Thyroid gland (tissue), 4 donors: Measurements from ENCODE around the gene MMP20. TPM values are rescaled to one million over a fixed set of nuclear protein-coding genes. Genes with fewer than 3 reads are reported as not detected.

ENCODE experiments used
- DNase-seq, 2 donors: peaks; one replicate each; pipeline ENCODE4 v3.0.0-alpha.2; 2019
- H3K27ac ChIP-seq, 3 donors: fragments of 200-600 bp; sonication (generic); 1 replicate in 2 of 3; 2 replicates in 1 of 3; pipeline ENCODE4 v1.5.1; 2016 to 2019; ENCODE audit warnings: mild to moderate bottlenecking in 1 of 3, moderate library complexity in 1 of 3
- H3K27me3 ChIP-seq: fragments of 200-600 bp; sonication (generic); one replicate; pipeline ENCODE4 v1.5.1; 2019
- H3K36me3 ChIP-seq, 2 donors: fragments of 200-600 bp; sonication (generic); one replicate each; pipeline ENCODE4 v1.5.1; 2016 to 2019
- H3K4me1 ChIP-seq, 2 donors: fragments of 200-600 bp; sonication (generic); one replicate each; pipeline ENCODE4 v1.5.1; 2017 to 2019
- H3K4me3 ChIP-seq, 3 donors: fragments of 200-600 bp; sonication (generic); replicated peaks in 1 of 3; 1 replicate in 2 of 3; 2 replicates in 1 of 3; pipeline ENCODE4 v1.5.1; 2016; ENCODE audit warnings: mild to moderate bottlenecking in 1 of 3
- H3K9me3 ChIP-seq: fragments of 200-600 bp; sonication (generic); one replicate; pipeline ENCODE4 v1.5.1; 2017
- CTCF ChIP-seq, 6 experiments: fragments of 200-600 bp in 3 of 6; fragments of 450-650 bp in 3 of 6; sonication (generic) in 3 of 6; IDR thresholded peaks; one replicate each; pipeline ENCODE4 v1.5.1; 2016 to 2019; ENCODE audit warnings: antibody characterized with exemption in 6 of 6, mild to moderate bottlenecking in 2 of 6, inconsistent platforms in 1 of 6, moderate library complexity in 1 of 6
- POLR2A ChIP-seq, 2 donors: fragments of 450-650 bp; IDR thresholded peaks; one replicate each; pipeline ENCODE4 v1.6.1; 2017; ENCODE audit warnings: antibody characterized with exemption in 2 of 2, mild to moderate bottlenecking in 2 of 2, moderate library complexity in 1 of 2
- WGBS, 2 donors: methylation state at CpG; one replicate each; pipeline ENCODE4 v1.1.5; 2017; 5-methylcytosine and 5-hydroxymethylcytosine counted together
- intact Hi-C: fragments of 100-400 bp; cut with DNase I; formaldehyde crosslinking; loops from one replicate; pipeline ENCODE4 v1.15.1; 2023
- total RNA-seq, 4 donors: library from RNA; depleted of rRNA; stranded (reverse); fragments of >200 nt; gene quantifications; one replicate each; pipeline ENCODE4 v1.2.3, GENCODE V29; 2016

The MMP20 gene
- total RNA-seq, 4 donors from 2014 or later = not detected

DNA sequence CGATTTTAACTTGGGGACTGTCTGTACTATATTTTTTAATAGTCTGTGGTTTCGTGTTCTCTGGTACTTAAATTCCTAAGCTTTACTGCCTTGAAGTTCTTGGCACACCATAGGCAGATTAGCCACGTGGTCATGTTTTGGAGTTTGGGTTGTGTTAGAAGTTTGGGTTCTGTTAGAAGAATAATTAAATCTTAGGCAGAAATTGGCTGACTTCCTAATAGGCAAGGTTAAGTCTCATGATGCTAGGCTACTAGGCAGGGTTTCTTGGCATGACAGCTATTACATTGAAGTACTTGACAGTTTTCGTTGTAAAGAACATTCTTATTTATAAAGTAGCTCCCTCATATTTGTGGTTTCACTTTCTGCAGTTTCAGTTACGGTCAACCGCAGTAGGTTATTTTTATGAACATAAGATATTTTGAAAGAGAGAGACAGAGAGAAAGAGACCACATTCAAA is 64.5 kb downstream of the MMP20 start:
- H3K36me3 ChIP-seq = no peaks in the 10 kb centered on the region
- intact Hi-C loops = no loop called here
- H3K9me3 ChIP-seq = no peaks in the 10 kb centered on the region
- peaks cover 8 to 17% of the 10 kb centered on the region in 2 donors for H3K4me1 ChIP-seq
- TF ChIP-seq CTCF (IDR thresholded peaks at IDR 0.05) (no peak), POLR2A (IDR thresholded peaks at IDR 0.05) (no peak)
- H3K27ac ChIP-seq = peak overlapping the region; percentile 67 to 73 (median 67)
- H3K4me3 ChIP-seq = peak overlapping the region in 1 of 3 donors; percentile 2
- WGBS, 2 donors = 13 to 14% methylated on average over 6 of the region's 6 CpGs
- no peaks in the 10 kb centered on the region for H3K27me3 ChIP-seq
- peak; percentile 50 to 51 for DNase-seq

DNA sequence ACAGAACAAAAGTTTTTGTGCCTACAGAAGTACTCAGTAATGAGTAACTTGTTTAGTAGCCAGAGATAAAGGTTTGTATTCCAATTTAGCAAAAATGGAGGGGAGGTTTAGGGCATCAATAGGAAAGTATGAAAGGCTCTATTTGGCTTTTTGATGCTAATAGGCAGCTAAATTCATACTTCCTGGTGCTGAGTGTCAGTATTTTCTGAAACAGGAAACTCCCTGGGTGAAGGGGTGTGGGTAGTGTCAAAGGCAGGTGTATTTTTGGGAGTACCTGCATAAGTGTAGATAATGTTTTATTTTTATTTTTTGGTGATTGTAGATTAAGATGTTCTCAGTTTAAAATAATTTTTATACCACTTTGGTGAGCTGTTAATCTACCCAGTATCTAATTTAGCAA is 65.3 kb downstream of the MMP20 start:
- H3K4me1 ChIP-seq = peaks cover 8 to 17% of the 10 kb centered on the region in 2 donors
- TF ChIP-seq CTCF (IDR thresholded peaks at IDR 0.05) = no peak
- TF ChIP-seq POLR2A (IDR thresholded peaks at IDR 0.05) = no peak
- H3K27me3 ChIP-seq = no peaks in the 10 kb centered on the region
- peak overlapping the region; percentile 67 to 73 (median 67) for H3K27ac ChIP-seq
- H3K36me3 ChIP-seq = no peaks in the 10 kb centered on the region
- intact Hi-C loops = no loop called here
- no peak overlapping the region for H3K4me3 ChIP-seq
- no peak for DNase-seq
- H3K9me3 ChIP-seq = no peaks in the 10 kb centered on the region

- no peak for DNase-seq
- 85 to 89% methylated on average over 3 of the region's 3 CpGs for WGBS, 2 donors
- Histone ChIP-seq H3K27ac (no peak overlapping the region), H3K36me3 (no peaks in the 10 kb centered on the region), H3K4me3 (no peak overlapping the region), H3K27me3 (no peaks in the 10 kb centered on the region), H3K4me1 (peaks cover 6 to 32% of the 10 kb centered on the region in 2 donors), H3K9me3 (no peaks in the 10 kb centered on the region)
- TF ChIP-seq CTCF (IDR thresholded peaks at IDR 0.05) = no peak
- no peak for TF ChIP-seq POLR2A (IDR thresholded peaks at IDR 0.05)
- intact Hi-C loops = no loop called here
Measured at GRCh38 chr11:102555091-102555490, 70.0 kb downstream of the MMP20 start.

GRCh38 chr11:102553835-102554282 is 71.3 kb downstream of the MMP20 start:
- Histone ChIP-seq H3K4me3 (no peak overlapping the region), H3K9me3 (no peaks in the 10 kb centered on the region), H3K4me1 (peaks cover 0 to 25% of the 10 kb centered on the region in 2 donors), H3K36me3 (no peaks in the 10 kb centered on the region), H3K27ac (no peak overlapping the region), H3K27me3 (no peaks in the 10 kb centered on the region)
- TF ChIP-seq CTCF (IDR thresholded peaks at IDR 0.05) = no peak
- 77 to 82% methylated on average over 5 of the region's 5 CpGs for WGBS, 2 donors
- DNase-seq = no peak
- intact Hi-C loops = no loop called here

DNA sequence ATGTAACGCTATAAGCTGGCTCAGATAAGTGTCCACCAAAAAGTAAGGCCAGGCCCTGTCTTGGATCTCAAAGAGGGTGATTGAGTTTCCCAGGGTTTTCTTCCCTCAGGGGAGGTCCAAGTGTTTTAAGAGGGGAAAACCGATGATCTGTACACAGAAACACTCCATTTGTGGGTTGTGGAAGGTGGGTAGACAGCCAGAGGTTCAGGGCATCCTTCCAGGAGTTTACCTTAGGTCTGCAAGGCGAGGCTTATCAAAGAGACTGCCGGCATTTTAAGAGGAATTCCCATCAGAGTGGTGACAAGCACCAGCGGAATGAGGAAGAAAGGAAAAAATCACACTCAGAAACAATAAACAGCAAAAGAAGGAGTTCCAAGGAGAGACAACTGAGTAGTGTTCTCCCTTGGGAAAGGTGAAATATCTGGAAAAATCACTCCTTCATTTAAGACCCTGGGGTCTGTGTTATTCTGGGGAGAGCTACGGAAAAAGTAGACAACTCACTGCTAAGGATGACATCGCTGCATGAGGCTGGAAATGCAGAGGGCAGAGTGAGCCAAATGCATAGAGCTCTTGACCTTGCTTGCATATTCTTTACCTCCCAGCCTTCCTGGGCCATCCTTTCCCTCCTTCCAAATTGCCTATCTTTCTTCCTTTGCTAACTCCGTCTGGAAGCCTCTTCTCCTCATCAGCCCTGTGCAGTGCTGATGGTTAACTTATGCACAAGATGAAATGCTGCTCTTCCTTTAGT is 72.5 kb downstream of the MMP20 start:
- TF ChIP-seq POLR2A (IDR thresholded peaks at IDR 0.05) = no peak
- TF ChIP-seq CTCF (IDR thresholded peaks at IDR 0.05) = no peak
- no peak overlapping the region for H3K4me3 ChIP-seq
- peak overlapping the region in 1 of 3 donors; percentile 62 for H3K27ac ChIP-seq
- no peaks in the 10 kb centered on the region for H3K36me3 ChIP-seq
- DNase-seq = peak; percentile 30 to 57
- no peaks in the 10 kb centered on the region for H3K9me3 ChIP-seq
- H3K4me1 ChIP-seq = peaks cover 0 to 25% of the 10 kb centered on the region in 2 donors
- 34 to 40% methylated on average over 8 of the region's 8 CpGs for WGBS, 2 donors
- H3K27me3 ChIP-seq = no peaks in the 10 kb centered on the region
- intact Hi-C loops = no loop called here
